Right lobe of liver (tissue), 6 donors: ENCODE data around the gene STK11IP. TPM values are rescaled to one million over a fixed set of nuclear protein-coding genes. Genes with fewer than 3 reads are reported as not detected.

ENCODE experiments used
- ATAC-seq, 4 donors: fragments of 200-7000 bp; cut with Tn5 transposase; one replicate each; pipeline ENCODE4 v1.9.1; 2020; ENCODE audit warnings: mild to moderate bottlenecking in 4 of 4, moderate library complexity in 4 of 4
- DNase-seq, 3 donors: peaks; one replicate each; pipeline ENCODE4 v3.0.0-alpha.2; 2020
- H3K27ac ChIP-seq, 3 donors: fragments of 200-600 bp; one replicate each; pipeline ENCODE4 v1.8.0; 2022
- H3K27me3 ChIP-seq, 2 donors: fragments of 200-600 bp; one replicate each; pipeline ENCODE4 v1.8.0; 2022
- H3K36me3 ChIP-seq, 4 donors: fragments of 200-600 bp; sonication (generic) in 1 of 4; one replicate each; pipeline versions ENCODE4 v1.5.1 to v1.8.0; 2017 to 2022; ENCODE audit warnings: control low read depth in 1 of 4
- H3K4me1 ChIP-seq, 4 donors: fragments of 200-600 bp; sonication (generic) in 1 of 4; one replicate each; pipeline versions ENCODE4 v1.5.1 to v1.8.0; 2017 to 2022; ENCODE audit warnings: control low read depth in 1 of 4
- H3K4me3 ChIP-seq, 3 donors: fragments of 200-600 bp; one replicate each; pipeline ENCODE4 v1.8.0; 2022
- H3K9me3 ChIP-seq, 4 donors: fragments of 200-600 bp; sonication (generic) in 1 of 4; one replicate each; pipeline versions ENCODE4 v1.5.1 to v1.8.0; 2017 to 2022; ENCODE audit warnings: control low read depth in 1 of 4
- CTCF ChIP-seq, 4 donors: fragments of 200-600 bp in 3 of 4; fragments of 450-650 bp in 1 of 4; IDR thresholded peaks; one replicate each; pipeline versions ENCODE4 v1.5.1 to v1.8.0; 2016 to 2022; ENCODE audit warnings: antibody characterized with exemption in 4 of 4, mild to moderate bottlenecking in 2 of 4
- POLR2A ChIP-seq: fragments of 450-650 bp; IDR thresholded peaks from one replicate; pipeline ENCODE4 v1.6.1; 2017; ENCODE audit warnings: antibody characterized with exemption, mild to moderate bottlenecking
- whole genome bisulfite sequencing: methylation state at CpG from one replicate; pipeline ENCODE4 v1.1.6; 2018; ENCODE audit warnings: low coverage, low lambda C conversion rate; ENCODE audit not compliant: insufficient coverage; ENCODE audit errors: missing lambda C conversion rate; 5-methylcytosine and 5-hydroxymethylcytosine counted together
- intact Hi-C, 2 donors: fragments of 100-400 bp; cut with DNase I; formaldehyde crosslinking; loops; one replicate each; pipeline versions ENCODE4 v1.11.2 to v1.14.1; 2022
- total RNA-seq, 6 experiments: library from RNA; depleted of rRNA in 2 of 6; stranded (reverse); fragments of >200 nt in 2 of 6; fragmentation: NEBNext Ultra II Directional in 3 of 6; extraction: Animal tissue kit (Norgen Biotek cat#: 25700) in 3 of 6; gene quantifications; one replicate each; pipeline versions ENCODE4 v1.1.0 to v1.2.4, GENCODE V29; 2016 to 2023
- donor health status: DM: no; HTN: yes; CAD: no.
- donor health status: DM: no; HTN: no; CAD: no.
- donor health status: DM: no; HTN: no; CAD: no.
- donor health status: DM: no; HTN: yes; CAD: no.
- donor health status: DM: no; HTN: yes; CAD: no.

The STK11IP gene
- total RNA-seq, 6 experiments from 2014 or later: 3.6 to 10.8 (median 6.6) TPM

- DNase-seq (peak in 2 of 3 donors; percentile 24 to 44), ATAC-seq (no peak)
- H3K4me1 ChIP-seq: no peaks in the 10 kb centered on the region
- intact Hi-C loops: no loop called here
- H3K36me3 ChIP-seq: no peaks in the 10 kb centered on the region
- WGBS: 65% methylated on average over 3 of the region's 8 CpGs
- peaks cover 0 to 4% of the 10 kb centered on the region in 2 donors for H3K27me3 ChIP-seq
- TF ChIP-seq CTCF (IDR thresholded peaks at IDR 0.05) (no peak), POLR2A (no peak)
- no peaks in the 10 kb centered on the region for H3K9me3 ChIP-seq
- no peak overlapping the region for H3K27ac ChIP-seq
- H3K4me3 ChIP-seq: no peak overlapping the region
These were observed 35.1 kb downstream of the STK11IP start for GRCh38 chr2:219632760-219633105.

- peak in 1 of 3 donors; percentile 18 for DNase-seq
- Histone ChIP-seq H3K4me3 (no peak overlapping the region), H3K27ac (no peak overlapping the region), H3K4me1 (no peaks in the 10 kb centered on the region), H3K27me3 (no peaks in the 10 kb centered on the region), H3K9me3 (no peaks in the 10 kb centered on the region), H3K36me3 (no peaks in the 10 kb centered on the region)
- no peak for ATAC-seq
- 68% methylated on average over 12 of the region's 22 CpGs for WGBS
- TF ChIP-seq POLR2A (no peak), CTCF (IDR thresholded peaks at IDR 0.05) (no peak)
- intact Hi-C loops: no loop called here
These were observed 35.8 kb downstream of the STK11IP start for GRCh38 chr2:219633276-219634065.

GRCh38 chr2:219634171-219634940, 36.7 kb downstream of the STK11IP start:
- DNase-seq (no peak), ATAC-seq (no peak)
- intact Hi-C loops: no loop called here
- Histone ChIP-seq H3K36me3 (no peaks in the 10 kb centered on the region), H3K27ac (no peak overlapping the region), H3K4me3 (no peak overlapping the region), H3K9me3 (no peaks in the 10 kb centered on the region), H3K27me3 (no peaks in the 10 kb centered on the region), H3K4me1 (no peaks in the 10 kb centered on the region)
- 85% methylated on average over 12 of the region's 15 CpGs for WGBS
- TF ChIP-seq POLR2A: no peak
- no peak for TF ChIP-seq CTCF (IDR thresholded peaks at IDR 0.05)

GRCh38 chr2:219634951-219635751, 37.5 kb downstream of the STK11IP start:
- intact Hi-C loops: no loop called here
- H3K4me1 ChIP-seq: no peaks in the 10 kb centered on the region
- TF ChIP-seq CTCF (IDR thresholded peaks at IDR 0.05) (no peak), POLR2A (no peak)
- DNase-seq (no peak), ATAC-seq (no peak)
- no peaks in the 10 kb centered on the region for H3K9me3 ChIP-seq
- WGBS: 40% methylated on average over 2 of the region's 22 CpGs
- no peaks in the 10 kb centered on the region for H3K36me3 ChIP-seq
- no peak overlapping the region for H3K27ac ChIP-seq
- no peak overlapping the region for H3K4me3 ChIP-seq
- no peaks in the 10 kb centered on the region for H3K27me3 ChIP-seq
